ENCODE results near the gene TRAFD1.

Gene TRAFD1

DNA sequence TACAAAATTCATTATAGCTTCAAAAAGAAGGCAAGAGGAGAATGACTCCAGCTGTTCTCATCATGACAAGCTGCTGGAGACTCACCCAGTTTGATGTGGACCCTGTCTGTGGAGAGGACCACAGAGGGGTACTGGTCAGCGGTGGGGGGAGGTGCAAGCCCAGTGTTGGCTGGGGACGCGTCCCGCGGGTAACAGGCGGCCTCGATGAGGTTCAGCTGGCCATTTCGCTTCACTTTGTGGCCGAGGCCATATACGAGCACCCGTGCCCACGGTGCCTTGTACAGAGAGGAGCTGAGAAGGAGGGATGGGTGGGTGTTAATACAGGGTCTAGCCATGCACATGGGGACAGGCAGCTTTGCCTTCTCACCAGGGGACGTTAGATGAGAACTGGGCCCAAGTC lies 67.1 kb downstream of the TRAFD1 start:
- H3K27ac ChIP-seq = no peak overlapping the region

GRCh38 chr12:112194601-112195247 lies 69.4 kb downstream of the TRAFD1 start:
- no peak overlapping the region for H3K27ac ChIP-seq
- TF ChIP-seq ZFX (IDR thresholded peaks at IDR 0.05; ENCODE audit: borderline replicate concordance) = no peak
- no peak for TF ChIP-seq CTCF (IDR thresholded peaks at IDR 0.05)

More for the DNA sequence above, 67.1 kb downstream of the TRAFD1 start:
- TF ChIP-seq ZFX (IDR thresholded peaks at IDR 0.05; ENCODE audit: borderline replicate concordance) (no peak), CTCF (IDR thresholded peaks at IDR 0.05) (no peak)

DNA sequence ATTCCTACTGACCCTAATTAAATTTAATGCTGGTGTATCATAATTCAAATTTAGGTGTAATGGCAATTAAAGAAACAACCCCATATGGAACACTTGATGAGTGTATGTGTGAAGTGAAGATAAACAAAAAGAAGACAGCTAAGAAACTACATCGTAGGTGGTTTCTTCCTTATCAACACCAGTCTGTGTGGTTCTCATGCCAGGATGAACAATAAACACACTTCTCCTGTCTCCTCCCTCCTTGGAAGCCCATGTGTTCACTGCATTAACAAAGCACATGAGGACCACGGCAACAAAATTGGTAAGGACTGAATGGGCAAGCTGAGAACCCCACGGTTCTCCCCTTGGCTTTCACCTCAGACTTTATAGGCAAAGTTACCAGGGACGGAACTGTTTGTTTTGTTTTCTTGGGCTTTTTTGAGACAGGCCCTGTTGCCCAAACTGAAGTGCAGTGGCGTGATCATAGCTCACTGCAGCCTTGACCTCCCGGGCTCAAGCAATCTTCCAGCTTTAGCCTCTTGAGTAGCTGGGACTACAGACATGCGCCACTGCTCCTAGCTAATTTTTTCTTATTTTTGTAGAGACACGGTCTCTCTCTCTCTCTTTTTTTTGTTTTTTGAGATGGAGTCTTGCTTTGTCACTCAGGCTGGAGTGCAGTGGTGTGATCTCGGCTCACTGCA lies 71.0 kb downstream of the TRAFD1 start:
- TF ChIP-seq CTCF (IDR thresholded peaks at IDR 0.05) = no peak
- TF ChIP-seq ZFX (IDR thresholded peaks at IDR 0.05; ENCODE audit: borderline replicate concordance) = no peak
- no peak overlapping the region for H3K27ac ChIP-seq

DNA sequence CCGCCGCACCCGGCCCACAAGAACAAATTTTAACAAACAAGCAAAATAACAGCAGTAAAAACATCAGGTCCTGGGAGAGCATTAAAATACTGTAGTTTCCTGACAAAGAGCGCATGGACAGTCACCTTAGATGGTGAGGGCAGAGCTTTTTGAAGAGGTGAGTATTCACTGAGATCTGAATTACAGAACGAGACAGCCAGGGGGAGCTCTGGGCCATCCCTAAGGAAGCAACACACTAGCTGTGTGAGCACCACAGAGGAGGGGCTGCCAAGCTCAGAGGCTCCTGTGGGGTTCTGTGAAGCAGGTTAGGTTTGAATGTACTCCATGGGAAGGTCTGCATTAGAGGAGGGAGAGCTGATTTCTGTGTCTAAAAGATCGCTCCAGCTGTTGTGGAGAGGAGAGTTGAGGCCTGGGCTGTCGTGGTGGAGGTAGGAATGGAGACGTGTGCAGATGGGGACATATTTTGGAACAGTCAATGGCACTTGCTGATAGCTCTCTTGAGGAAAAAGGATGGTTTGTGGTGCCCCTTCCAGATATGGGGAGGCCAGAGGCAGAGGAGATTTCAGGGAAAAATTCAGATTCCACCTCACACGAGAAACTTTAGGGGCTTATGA lies 72.9 kb downstream of the TRAFD1 start:
- peak; percentile 86 for TF ChIP-seq CTCF (IDR thresholded peaks at IDR 0.05)
- TF ChIP-seq ZFX (IDR thresholded peaks at IDR 0.05; ENCODE audit: borderline replicate concordance) = no peak

DNA sequence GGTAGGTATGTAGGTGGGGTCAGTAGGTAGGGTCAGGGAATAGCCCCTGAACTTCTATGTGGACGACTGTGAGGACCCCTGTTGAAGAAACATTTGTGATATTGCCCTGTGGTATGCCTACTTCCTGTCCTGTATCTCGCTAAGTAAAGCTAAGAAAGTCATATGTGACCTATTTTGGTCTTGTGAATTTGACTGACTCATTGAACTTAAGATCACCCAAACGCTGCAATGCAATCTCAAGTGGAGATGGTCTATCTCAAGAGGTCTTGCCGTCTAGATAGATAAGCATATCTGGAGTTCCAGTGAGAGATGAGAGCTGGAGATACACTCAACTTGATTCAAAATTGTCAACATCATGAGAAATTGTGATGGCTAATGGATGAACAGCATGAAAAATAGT lies 73.8 kb downstream of the TRAFD1 start:
- no peak overlapping the region for H3K27ac ChIP-seq
- no peak for TF ChIP-seq CTCF (IDR thresholded peaks at IDR 0.05)
- TF ChIP-seq ZFX (IDR thresholded peaks at IDR 0.05; ENCODE audit: borderline replicate concordance) = no peak

More for the DNA sequence above, 72.9 kb downstream of the TRAFD1 start:
- no peak overlapping the region for H3K27ac ChIP-seq
